ENCODE data around the gene VASH1. TPM values are rescaled to one million over a fixed set of nuclear protein-coding genes. Genes with fewer than 3 reads are reported as not detected.
"Not testable (repeated sequence)": the region's sequence is repeated elsewhere in the genome, so short reads cannot be mapped to it uniquely, and the experiment has no call there.

VASH1 gene
- total RNA-seq, 8 experiments from 2014 or later, result 1.1 to 29.5 (median 13.4) TPM

DNA sequence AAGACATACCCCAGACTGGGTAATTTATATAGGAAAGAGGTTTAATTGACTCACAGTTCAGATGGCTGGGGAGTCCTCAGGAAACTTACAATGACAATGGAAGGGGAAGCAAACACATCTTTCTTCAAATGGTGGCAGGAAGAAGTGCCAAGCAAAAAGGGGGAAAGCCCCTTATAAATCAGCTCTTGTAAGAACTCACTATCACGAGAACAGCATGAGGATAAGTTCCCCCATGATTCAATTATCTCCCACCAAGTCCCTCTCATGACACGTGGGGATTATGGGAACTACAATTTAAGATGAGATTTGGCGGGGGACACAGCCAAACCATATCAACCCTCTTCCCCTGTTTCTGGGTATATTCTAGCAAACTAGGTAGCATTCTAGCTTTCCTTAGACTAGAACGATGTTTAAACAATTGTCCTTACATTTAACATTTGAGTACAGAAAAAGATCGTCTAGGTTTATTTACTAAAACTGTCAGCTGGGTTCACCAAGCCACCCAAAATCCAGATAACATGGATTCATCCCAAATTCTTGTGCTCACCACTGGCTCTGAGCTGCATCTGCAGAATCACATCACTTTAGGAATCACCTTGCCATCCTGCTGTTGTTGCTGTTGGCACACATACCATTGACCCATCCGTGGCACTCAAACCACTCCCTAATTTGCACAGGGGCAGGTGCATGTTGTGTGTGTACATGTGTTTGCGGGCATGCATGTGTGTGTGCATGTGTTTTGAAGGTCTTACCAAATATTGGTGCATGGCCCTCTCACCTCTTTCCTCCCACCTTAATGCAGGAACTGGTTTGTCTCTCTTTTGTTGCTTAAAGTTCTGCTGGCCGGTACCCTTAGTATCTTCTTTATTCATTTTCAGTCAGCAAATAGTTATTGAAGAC is 36.4 kb upstream of the VASH1 start:
- in situ Hi-C loops (cut with MboI; ENCODE audit: low pct_unique_long_range_greater_than_20kb in 2 of 9, low sequenced_read_pairs in 9 of 9, unreplicated experiment in 9 of 9), result no loop called here
- Histone ChIP-seq H3K4me3 (no peak overlapping the region), H3K27ac (no peak overlapping the region), H3K4me1 (replicated peaks in 1 of 2) (peaks cover 10% of the 10 kb centered on the region in 2 donors)
- no peak for ATAC-seq (replicated peaks in 6 of 8)
- 40 to 76% (median 67%) methylated on average over 3 to 8 of the region's 8 CpGs; no CpG with 5 or more reads in 1 of the 10 experiments for WGBS, 10 experiments

GRCh38 chr14:76726551-76726970 is 34.7 kb upstream of the VASH1 start:
- Histone ChIP-seq H3K27ac (no peak overlapping the region), H3K4me3 (no peak overlapping the region), H3K4me1 (replicated peaks in 1 of 2) (no peaks in the 10 kb centered on the region)
- in situ Hi-C loops (cut with MboI; ENCODE audit: low pct_unique_long_range_greater_than_20kb in 2 of 9, low sequenced_read_pairs in 9 of 9, unreplicated experiment in 9 of 9), result no loop called here
- ATAC-seq (replicated peaks in 6 of 8), result peak in 3 of 8 experiments; percentile 26 to 81 (median 70)
- WGBS, 10 experiments, result 0 to 84% (median 26%) methylated on average over 1 to 6 of the region's 11 CpGs; no CpG with 5 or more reads in 2 of the 10 experiments

GRCh38 chr14:76727384-76727783 is 33.9 kb upstream of the VASH1 start:
- Histone ChIP-seq H3K27ac (no peak overlapping the region), H3K4me1 (replicated peaks in 1 of 2) (no peaks in the 10 kb centered on the region), H3K4me3 (no peak overlapping the region)
- WGBS, 10 experiments, result 14 to 100% (median 80%) methylated on average over 1 to 3 of the region's 4 CpGs; no CpG with 5 or more reads in 3 of the 10 experiments
- in situ Hi-C loops (cut with MboI; ENCODE audit: low pct_unique_long_range_greater_than_20kb in 2 of 9, low sequenced_read_pairs in 9 of 9, unreplicated experiment in 9 of 9), result no loop called here
- no peak for ATAC-seq (replicated peaks in 6 of 8)

DNA sequence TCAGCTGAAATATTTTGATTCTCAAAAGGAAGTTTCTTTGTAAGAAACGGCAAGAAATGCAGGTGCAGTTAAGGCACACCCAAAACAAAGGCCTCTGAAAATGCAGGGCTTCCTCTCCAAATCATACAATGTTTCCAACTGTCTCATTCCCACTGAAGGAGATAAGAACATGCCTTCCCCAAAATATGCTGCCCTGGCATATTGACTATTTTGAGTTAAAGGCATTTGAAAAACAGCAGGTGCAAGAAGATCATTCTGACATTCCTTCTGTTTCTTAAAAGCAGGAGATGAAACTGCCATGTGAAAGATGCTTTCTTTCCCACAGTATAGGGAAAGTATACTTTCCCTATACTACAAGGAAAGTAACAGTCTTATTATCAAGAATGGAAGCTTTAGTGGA is 33.4 kb upstream of the VASH1 start:
- ATAC-seq (replicated peaks in 6 of 8), result no peak
- Histone ChIP-seq H3K4me3 (no peak overlapping the region), H3K27ac (no peak overlapping the region), H3K4me1 (replicated peaks in 1 of 2) (no peaks in the 10 kb centered on the region)
- WGBS, 10 experiments, result 0 to 100% (median 69%) methylated on average over 1 of the region's 1 CpG; no CpG with 5 or more reads in 2 of the 10 experiments
- in situ Hi-C loops (cut with MboI; ENCODE audit: low pct_unique_long_range_greater_than_20kb in 2 of 9, low sequenced_read_pairs in 9 of 9, unreplicated experiment in 9 of 9), result no loop called here

GRCh38 chr14:76729258-76729657 is 32.0 kb upstream of the VASH1 start:
- in situ Hi-C loops (cut with MboI; ENCODE audit: low pct_unique_long_range_greater_than_20kb in 2 of 9, low sequenced_read_pairs in 9 of 9, unreplicated experiment in 9 of 9), result no loop called here
- peak in 2 of 8 experiments; percentile 53 to 71 for ATAC-seq (replicated peaks in 6 of 8)
- no peak overlapping the region for H3K4me3 ChIP-seq
- H3K4me1 ChIP-seq (replicated peaks in 1 of 2), result no peaks in the 10 kb centered on the region
- 0 to 100% (median 86%) methylated on average over 1 to 2 of the region's 2 CpGs; no CpG with 5 or more reads in 3 of the 10 experiments for WGBS, 10 experiments
- no peak overlapping the region for H3K27ac ChIP-seq

DNA sequence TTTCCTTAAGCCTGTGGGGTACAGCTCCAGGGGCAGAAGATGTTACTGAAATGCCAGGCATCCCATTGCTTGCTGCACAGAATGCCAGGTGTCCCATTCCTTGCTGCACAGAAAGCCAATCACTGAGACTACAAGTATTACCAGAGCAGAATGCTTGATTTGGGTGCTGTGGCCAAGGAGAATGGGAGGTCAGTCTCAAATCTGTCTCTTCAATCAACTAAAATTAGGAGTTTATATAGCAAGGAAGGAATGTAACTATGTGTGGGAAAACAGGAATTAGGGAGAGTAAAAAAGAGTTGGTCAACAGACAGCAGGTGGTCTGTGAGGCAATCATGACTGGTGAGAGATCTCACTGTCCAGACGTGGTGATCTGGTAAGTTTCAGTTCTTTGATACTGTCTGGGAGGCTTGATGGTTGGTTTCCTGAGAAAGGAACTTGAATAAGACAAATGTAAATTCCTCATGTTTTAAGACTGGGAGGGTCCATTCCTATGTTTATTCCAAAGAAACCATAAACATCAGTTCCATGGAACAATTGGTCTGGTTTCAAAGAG is 31.2 kb upstream of the VASH1 start:
- in situ Hi-C loops (cut with MboI; ENCODE audit: low pct_unique_long_range_greater_than_20kb in 2 of 9, low sequenced_read_pairs in 9 of 9, unreplicated experiment in 9 of 9), result no loop called here
- ATAC-seq (replicated peaks in 6 of 8), result peak in 1 of 8 experiments; percentile 37
- Histone ChIP-seq H3K27ac (no peak overlapping the region), H3K4me1 (replicated peaks in 1 of 2) (no peaks in the 10 kb centered on the region), H3K4me3 (no peak overlapping the region)
- WGBS, 10 experiments, result 0 to 80% (median 20%) methylated on average over 1 of the region's 1 CpG; no CpG with 5 or more reads in 5 of the 10 experiments

- in situ Hi-C loops (cut with MboI; ENCODE audit: low pct_unique_long_range_greater_than_20kb in 2 of 9, low sequenced_read_pairs in 9 of 9, unreplicated experiment in 9 of 9); H3K4me1 ChIP-seq (replicated peaks in 1 of 2); H3K4me3 ChIP-seq; H3K27ac ChIP-seq; ATAC-seq (replicated peaks in 6 of 8): not testable (repeated sequence)
- no CpG with 5 or more reads among the region's 31 CpGs for WGBS, 10 experiments
These were observed 26.8 kb upstream of the VASH1 start for GRCh38 chr14:76734501-76734900.

GRCh38 chr14:76736514-76736913 is 24.8 kb upstream of the VASH1 start:
- ATAC-seq (replicated peaks in 6 of 8), result peak in 2 of 8 experiments; percentile 88 to 94
- Histone ChIP-seq H3K4me3 (no peak overlapping the region), H3K27ac (no peak overlapping the region), H3K4me1 (replicated peaks in 1 of 2) (no peaks in the 10 kb centered on the region)
- in situ Hi-C loops (cut with MboI; ENCODE audit: low pct_unique_long_range_greater_than_20kb in 2 of 9, low sequenced_read_pairs in 9 of 9, unreplicated experiment in 9 of 9), result no loop called here

DNA sequence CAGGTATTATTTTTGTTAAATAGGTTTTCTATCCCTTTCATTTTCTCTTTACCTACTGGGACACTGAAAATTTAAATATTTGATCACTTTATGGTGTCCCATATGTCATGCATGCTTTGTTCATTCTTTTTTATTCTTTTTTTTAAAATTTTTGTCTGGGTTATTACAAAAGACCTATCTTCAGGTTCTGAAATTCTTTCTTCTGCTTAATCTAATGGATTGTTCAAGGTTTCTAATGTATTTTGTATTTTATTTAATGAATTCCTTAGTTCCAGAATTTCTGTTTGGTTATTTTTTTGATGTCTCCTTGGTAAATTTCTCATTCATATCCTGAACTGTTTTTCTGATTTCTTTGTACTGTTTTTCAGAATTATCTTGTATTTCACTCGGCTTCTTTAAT is 20.2 kb upstream of the VASH1 start:
- in situ Hi-C loops (cut with MboI; ENCODE audit: low pct_unique_long_range_greater_than_20kb in 2 of 9, low sequenced_read_pairs in 9 of 9, unreplicated experiment in 9 of 9), result no loop called here
- 0 to 86% (median 61%) methylated on average over 1 of the region's 1 CpG for WGBS, 10 experiments
- ATAC-seq (replicated peaks in 6 of 8), result no peak
- no peak overlapping the region for H3K4me3 ChIP-seq
- H3K4me1 ChIP-seq (replicated peaks in 1 of 2), result no peaks in the 10 kb centered on the region
- no peak overlapping the region for H3K27ac ChIP-seq

DNA sequence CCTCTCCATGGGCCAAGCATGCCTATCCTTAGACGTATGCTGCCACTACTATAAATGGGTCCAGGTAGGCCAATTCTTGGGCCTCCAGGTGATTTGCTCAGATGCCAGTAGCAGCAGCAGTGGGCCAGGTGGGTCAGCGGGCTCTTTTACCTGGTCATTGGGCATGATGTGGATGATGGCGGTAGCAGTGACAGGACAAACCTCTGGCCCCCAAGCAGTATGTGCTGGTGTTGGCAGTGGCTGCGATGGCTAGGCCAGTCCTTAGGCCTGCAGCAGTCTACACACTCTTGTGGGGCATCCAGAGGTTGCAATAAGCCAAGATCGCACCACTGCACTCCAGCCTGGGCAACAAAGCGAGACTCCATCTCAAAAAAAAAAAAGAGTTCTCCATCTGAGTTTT is 19.1 kb upstream of the VASH1 start:
- WGBS, 10 experiments, result 10 to 100% (median 67%) methylated on average over 1 to 4 of the region's 6 CpGs; no CpG with 5 or more reads in 1 of the 10 experiments
- no peak for ATAC-seq (replicated peaks in 6 of 8)

DNA sequence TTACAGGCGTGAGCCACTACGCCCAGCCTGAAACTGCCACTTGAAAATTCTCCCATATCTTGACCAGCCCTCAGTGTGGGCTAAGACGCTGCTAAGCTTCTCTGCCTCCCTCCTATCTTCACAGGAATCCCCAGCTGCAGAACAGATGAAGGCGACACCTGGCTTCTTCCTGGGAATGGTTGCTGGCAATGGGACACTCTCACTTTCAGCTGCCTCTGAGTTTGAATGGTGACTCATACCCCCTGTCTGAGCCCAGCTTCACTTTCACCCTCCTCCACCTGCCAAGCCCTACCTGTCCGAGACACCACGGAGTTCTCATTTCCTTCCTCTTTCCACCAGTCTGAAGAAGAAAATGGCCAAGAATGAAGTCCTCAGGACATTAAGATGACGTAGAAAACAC is 18.3 kb upstream of the VASH1 start:
- in situ Hi-C loops (cut with MboI; ENCODE audit: low pct_unique_long_range_greater_than_20kb in 2 of 9, low sequenced_read_pairs in 9 of 9, unreplicated experiment in 9 of 9), result no loop called here
- Histone ChIP-seq H3K27ac (no peak overlapping the region), H3K4me1 (replicated peaks in 1 of 2) (no peaks in the 10 kb centered on the region), H3K4me3 (no peak overlapping the region)
- 0 to 89% (median 71%) methylated on average over 1 to 5 of the region's 7 CpGs; no CpG with 5 or more reads in 1 of the 10 experiments for WGBS, 10 experiments
- ATAC-seq (replicated peaks in 6 of 8), result no peak

More for the DNA sequence above, 19.1 kb upstream of the VASH1 start:
- H3K4me1 ChIP-seq (replicated peaks in 1 of 2), result no peaks in the 10 kb centered on the region
- H3K27ac ChIP-seq, result no peak overlapping the region
- no peak overlapping the region for H3K4me3 ChIP-seq
- in situ Hi-C loops (cut with MboI; ENCODE audit: low pct_unique_long_range_greater_than_20kb in 2 of 9, low sequenced_read_pairs in 9 of 9, unreplicated experiment in 9 of 9), result no loop called here

GRCh38 chr14:76752744-76753143 is 8.5 kb upstream of the VASH1 start:
- ATAC-seq (replicated peaks in 6 of 8), result peak in 2 of 8 experiments; percentile 14 to 35
- WGBS, 10 experiments, result 7 to 63% (median 43%) methylated on average over 1 to 6 of the region's 6 CpGs; no CpG with 5 or more reads in 5 of the 10 experiments
- Histone ChIP-seq H3K4me1 (replicated peaks in 1 of 2) (no peaks in the 10 kb centered on the region), H3K27ac (no peak overlapping the region), H3K4me3 (no peak overlapping the region)
- in situ Hi-C loops (cut with MboI; ENCODE audit: low pct_unique_long_range_greater_than_20kb in 2 of 9, low sequenced_read_pairs in 9 of 9, unreplicated experiment in 9 of 9), result no loop called here

DNA sequence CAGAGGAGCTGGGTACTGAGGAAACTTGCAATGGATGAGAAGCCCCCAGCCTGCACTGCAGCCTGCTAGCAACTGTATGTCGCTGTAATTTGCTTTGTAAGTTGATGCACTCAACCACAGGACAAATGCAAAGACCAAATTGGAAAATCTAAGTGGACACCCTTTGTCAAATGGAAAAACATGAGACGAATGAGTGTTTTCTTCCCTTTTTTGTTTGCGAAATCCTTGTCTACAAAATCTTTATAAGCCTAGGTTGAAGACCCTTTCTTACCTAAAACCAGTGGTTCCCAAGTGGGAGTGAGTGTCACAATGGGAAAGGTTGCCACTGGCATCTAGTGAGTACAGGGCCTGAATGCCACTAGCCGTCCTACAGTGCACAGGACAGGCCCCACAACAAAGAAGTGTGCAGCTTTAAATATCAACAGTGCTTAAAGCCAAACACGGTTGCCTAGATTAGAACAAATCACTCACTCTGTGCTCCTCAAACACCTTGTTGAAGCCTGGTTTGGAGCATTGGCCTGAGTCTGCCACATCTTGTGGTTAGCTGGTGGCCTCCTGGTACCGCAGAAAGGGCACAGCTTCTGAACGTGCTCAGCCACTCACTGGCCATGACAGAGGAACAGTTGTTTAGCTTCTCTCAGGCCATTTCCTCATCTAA is 7.6 kb upstream of the VASH1 start:
- ATAC-seq (replicated peaks in 6 of 8), result no peak
- WGBS, 10 experiments, result 29 to 100% (median 82%) methylated on average over 1 to 7 of the region's 7 CpGs
- in situ Hi-C loops (cut with MboI; ENCODE audit: low pct_unique_long_range_greater_than_20kb in 2 of 9, low sequenced_read_pairs in 9 of 9, unreplicated experiment in 9 of 9), result no loop called here
- H3K27ac ChIP-seq, result no peak overlapping the region
- H3K4me3 ChIP-seq, result no peak overlapping the region
- H3K4me1 ChIP-seq (replicated peaks in 1 of 2), result no peaks in the 10 kb centered on the region
